Right lobe of liver (tissue), 6 donors: ENCODE measurements around the gene CIAO3. TPM values are rescaled to one million over a fixed set of nuclear protein-coding genes. Genes with fewer than 3 reads are reported as not detected.

Experiments
- ATAC-seq, 4 donors: fragments of 200-7000 bp; cut with Tn5 transposase; one replicate each; pipeline ENCODE4 v1.9.1; 2020; ENCODE audit warnings: mild to moderate bottlenecking in 4 of 4, moderate library complexity in 4 of 4
- DNase-seq, 3 donors: peaks; one replicate each; pipeline ENCODE4 v3.0.0-alpha.2; 2020
- H3K27ac ChIP-seq, 3 donors: fragments of 200-600 bp; one replicate each; pipeline ENCODE4 v1.8.0; 2022
- H3K27me3 ChIP-seq, 2 donors: fragments of 200-600 bp; one replicate each; pipeline ENCODE4 v1.8.0; 2022
- H3K36me3 ChIP-seq, 4 donors: fragments of 200-600 bp; sonication (generic) in 1 of 4; one replicate each; pipeline versions ENCODE4 v1.5.1 to v1.8.0; 2017 to 2022; ENCODE audit warnings: control low read depth in 1 of 4
- H3K4me1 ChIP-seq, 4 donors: fragments of 200-600 bp; sonication (generic) in 1 of 4; one replicate each; pipeline versions ENCODE4 v1.5.1 to v1.8.0; 2017 to 2022; ENCODE audit warnings: control low read depth in 1 of 4
- H3K4me3 ChIP-seq, 3 donors: fragments of 200-600 bp; one replicate each; pipeline ENCODE4 v1.8.0; 2022
- H3K9me3 ChIP-seq, 4 donors: fragments of 200-600 bp; sonication (generic) in 1 of 4; one replicate each; pipeline versions ENCODE4 v1.5.1 to v1.8.0; 2017 to 2022; ENCODE audit warnings: control low read depth in 1 of 4
- POLR2A ChIP-seq: fragments of 450-650 bp; IDR thresholded peaks from one replicate; pipeline ENCODE4 v1.6.1; 2017; ENCODE audit warnings: antibody characterized with exemption, mild to moderate bottlenecking
- WGBS: methylation state at CpG from one replicate; pipeline ENCODE4 v1.1.6; 2018; ENCODE audit warnings: low coverage, low lambda C conversion rate; ENCODE audit not compliant: insufficient coverage; ENCODE audit errors: missing lambda C conversion rate; 5-methylcytosine and 5-hydroxymethylcytosine counted together
- intact Hi-C, 2 donors: fragments of 100-400 bp; cut with DNase I; formaldehyde crosslinking; loops; one replicate each; pipeline versions ENCODE4 v1.11.2 to v1.14.1; 2022
- total RNA-seq, 6 experiments: library from RNA; depleted of rRNA in 2 of 6; stranded (reverse); fragments of >200 nt in 2 of 6; fragmentation: NEBNext Ultra II Directional in 3 of 6; extraction: Animal tissue kit (Norgen Biotek cat#: 25700) in 3 of 6; gene quantifications; one replicate each; pipeline versions ENCODE4 v1.1.0 to v1.2.4, GENCODE V29; 2016 to 2023
- TF ChIP-seq, protein P1 (sequence below), 4 donors: fragments of 200-600 bp in 3 of 4; fragments of 450-650 bp in 1 of 4; IDR thresholded peaks; one replicate each; pipeline versions ENCODE4 v1.5.1 to v1.8.0; 2016 to 2022; ENCODE audit warnings: antibody characterized with exemption in 4 of 4, mild to moderate bottlenecking in 2 of 4
- donor health status: DM: no; HTN: yes; CAD: no.
- donor health status: DM: no; HTN: no; CAD: no.
- donor health status: DM: no; HTN: no; CAD: no.
- donor health status: DM: no; HTN: yes; CAD: no.
- donor health status: DM: no; HTN: yes; CAD: no.

CIAO3 gene
- total RNA-seq, 6 experiments from 2014 or later = 11.9 to 26.1 (median 17.3) TPM

DNA sequence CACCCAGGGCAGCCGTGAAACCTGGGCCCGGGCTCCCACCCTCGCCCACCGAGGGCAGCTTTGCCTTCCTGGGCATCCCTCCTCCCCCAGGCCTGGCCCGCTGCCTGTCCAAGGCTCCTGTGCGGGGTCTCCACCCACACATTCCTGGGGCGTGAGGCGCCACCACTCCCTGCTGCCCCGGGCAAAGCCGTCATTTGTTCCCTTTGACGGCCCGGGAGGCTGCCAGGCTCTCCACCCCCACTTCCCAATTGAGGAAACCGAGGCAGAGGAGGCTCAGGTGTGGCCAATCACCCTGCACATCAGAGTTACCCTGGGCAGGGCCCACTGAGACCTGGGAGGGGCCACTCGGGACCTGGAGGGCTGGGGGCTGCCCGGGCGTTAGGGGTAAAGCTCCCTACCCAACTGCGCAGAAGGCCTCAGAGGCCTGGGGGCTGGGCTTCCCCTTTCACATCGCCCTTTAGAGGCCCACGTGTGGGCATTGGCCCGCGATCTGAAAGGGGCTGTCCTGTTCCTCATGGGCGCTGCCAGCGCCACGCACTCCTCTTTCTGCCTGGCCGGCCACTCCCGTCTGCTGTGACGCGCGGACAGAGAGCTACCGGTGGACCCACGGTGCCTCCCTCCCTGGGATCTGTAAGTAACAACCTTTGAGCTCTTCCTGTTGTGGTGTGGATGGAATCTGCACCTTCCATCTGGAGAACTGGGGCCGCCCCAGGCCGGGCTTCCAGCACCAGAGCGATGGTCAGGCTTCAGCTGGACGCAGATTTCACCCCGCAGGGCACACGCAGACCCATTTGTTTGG, 19.9 kb upstream of the CIAO3 start, which contains the start of gene MSLN:
TSS of gene MSLN (plus strand) at position 190 of the 799 bp plus-strand sequence. CDS start 1,947 bp downstream, outside the sequence.
- Histone ChIP-seq H3K9me3 (no peaks in the 10 kb centered on the region), H3K4me1 (no peaks in the 10 kb centered on the region), H3K27me3 (no peaks in the 10 kb centered on the region), H3K36me3 (no peaks in the 10 kb centered on the region), H3K4me3 (no peak within 1 kb of the TSS), H3K27ac (no peak within 1 kb of the TSS)
- ATAC-seq (no peak), DNase-seq (no peak)
- WGBS = 53% methylated on average over 2 of the region's 37 CpGs
- no peak for TF ChIP-seq POLR2A
- TF ChIP-seq, protein P1, sequence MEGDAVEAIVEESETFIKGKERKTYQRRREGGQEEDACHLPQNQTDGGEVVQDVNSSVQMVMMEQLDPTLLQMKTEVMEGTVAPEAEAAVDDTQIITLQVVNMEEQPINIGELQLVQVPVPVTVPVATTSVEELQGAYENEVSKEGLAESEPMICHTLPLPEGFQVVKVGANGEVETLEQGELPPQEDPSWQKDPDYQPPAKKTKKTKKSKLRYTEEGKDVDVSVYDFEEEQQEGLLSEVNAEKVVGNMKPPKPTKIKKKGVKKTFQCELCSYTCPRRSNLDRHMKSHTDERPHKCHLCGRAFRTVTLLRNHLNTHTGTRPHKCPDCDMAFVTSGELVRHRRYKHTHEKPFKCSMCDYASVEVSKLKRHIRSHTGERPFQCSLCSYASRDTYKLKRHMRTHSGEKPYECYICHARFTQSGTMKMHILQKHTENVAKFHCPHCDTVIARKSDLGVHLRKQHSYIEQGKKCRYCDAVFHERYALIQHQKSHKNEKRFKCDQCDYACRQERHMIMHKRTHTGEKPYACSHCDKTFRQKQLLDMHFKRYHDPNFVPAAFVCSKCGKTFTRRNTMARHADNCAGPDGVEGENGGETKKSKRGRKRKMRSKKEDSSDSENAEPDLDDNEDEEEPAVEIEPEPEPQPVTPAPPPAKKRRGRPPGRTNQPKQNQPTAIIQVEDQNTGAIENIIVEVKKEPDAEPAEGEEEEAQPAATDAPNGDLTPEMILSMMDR (IDR thresholded peaks at IDR 0.05) = no peak
- intact Hi-C loops = no loop called here

DNA sequence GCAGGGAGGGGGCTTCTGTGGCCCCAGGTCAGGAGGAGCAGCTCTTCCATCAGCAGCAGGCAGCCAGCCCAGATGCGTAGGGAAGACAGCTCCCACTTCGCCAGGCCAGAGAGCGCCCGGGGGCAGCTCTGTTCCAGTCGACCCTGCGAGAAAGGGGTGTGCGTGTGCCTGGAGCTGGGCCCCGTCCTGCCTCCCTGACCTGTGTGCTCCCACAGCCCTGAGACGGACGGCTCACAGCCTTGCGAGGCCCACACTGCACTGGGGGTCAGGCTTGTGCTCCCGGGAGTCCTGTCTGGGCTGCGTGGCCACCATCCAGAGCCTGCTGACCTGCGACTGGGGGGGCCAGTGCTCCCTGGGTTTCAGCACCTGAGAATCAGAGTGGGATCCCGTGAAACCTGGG, 19.3 kb upstream of the CIAO3 start:
- no peak for ATAC-seq
- H3K9me3 ChIP-seq = no peaks in the 10 kb centered on the region
- intact Hi-C loops = no loop called here
- peak in 1 of 3 donors; percentile 49 for DNase-seq
- H3K4me3 ChIP-seq = no peak overlapping the region
- no peaks in the 10 kb centered on the region for H3K27me3 ChIP-seq
- TF ChIP-seq, protein P1 (IDR thresholded peaks at IDR 0.05) = no peak
- no peak for TF ChIP-seq POLR2A
- no peaks in the 10 kb centered on the region for H3K4me1 ChIP-seq
- no peaks in the 10 kb centered on the region for H3K36me3 ChIP-seq
- no CpG with 5 or more reads among the region's 15 CpGs for WGBS
- H3K27ac ChIP-seq = no peak overlapping the region

DNA sequence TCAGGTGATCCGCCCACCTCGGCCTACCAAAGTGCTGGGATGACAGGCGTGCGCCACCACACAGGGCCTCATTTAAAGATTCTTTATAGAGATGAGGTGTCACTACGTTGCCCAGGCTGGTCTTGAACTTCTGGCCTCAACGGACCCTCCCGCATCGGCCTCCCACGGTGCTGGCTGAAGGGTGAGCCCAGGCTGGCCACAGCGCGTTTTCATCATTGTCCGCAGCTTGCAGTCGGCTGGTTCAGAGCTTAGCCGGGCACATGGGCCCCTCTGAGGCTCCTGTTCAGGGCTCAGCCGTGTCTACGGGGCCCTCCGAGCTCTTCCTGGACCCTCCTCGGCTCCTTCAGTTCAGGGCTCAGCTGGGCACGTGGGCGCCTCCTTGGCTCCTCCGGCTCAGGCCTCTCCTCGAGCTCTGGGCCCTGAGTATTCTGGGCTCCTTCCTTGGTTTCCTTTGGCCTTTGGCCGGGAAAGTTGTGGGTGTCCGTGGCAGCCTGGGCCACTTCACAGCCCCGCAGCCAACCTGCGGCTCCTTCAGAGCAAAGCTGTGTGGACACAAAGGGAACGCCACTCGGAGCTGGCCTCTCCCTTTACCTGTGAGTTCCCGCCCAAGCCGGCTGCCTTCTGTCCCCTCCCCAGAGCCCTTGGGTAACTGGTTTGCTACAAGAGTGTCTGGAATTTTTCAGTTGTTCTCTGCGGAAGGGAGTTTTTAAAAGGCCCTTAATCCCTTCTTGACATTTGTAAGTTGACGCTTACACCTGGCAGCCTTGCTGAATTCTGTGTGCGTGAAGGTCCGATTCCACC, 18.5 kb upstream of the CIAO3 start:
- WGBS = 78% methylated on average over 7 of the region's 34 CpGs
- DNase-seq = peak in 1 of 3 donors; percentile 49
- Histone ChIP-seq H3K27me3 (no peaks in the 10 kb centered on the region), H3K27ac (no peak overlapping the region), H3K9me3 (no peaks in the 10 kb centered on the region), H3K4me3 (no peak overlapping the region), H3K36me3 (no peaks in the 10 kb centered on the region), H3K4me1 (no peaks in the 10 kb centered on the region)
- ATAC-seq = no peak
- intact Hi-C loops = no loop called here
- no peak for TF ChIP-seq POLR2A
- TF ChIP-seq, protein P1 (IDR thresholded peaks at IDR 0.05) = no peak

DNA sequence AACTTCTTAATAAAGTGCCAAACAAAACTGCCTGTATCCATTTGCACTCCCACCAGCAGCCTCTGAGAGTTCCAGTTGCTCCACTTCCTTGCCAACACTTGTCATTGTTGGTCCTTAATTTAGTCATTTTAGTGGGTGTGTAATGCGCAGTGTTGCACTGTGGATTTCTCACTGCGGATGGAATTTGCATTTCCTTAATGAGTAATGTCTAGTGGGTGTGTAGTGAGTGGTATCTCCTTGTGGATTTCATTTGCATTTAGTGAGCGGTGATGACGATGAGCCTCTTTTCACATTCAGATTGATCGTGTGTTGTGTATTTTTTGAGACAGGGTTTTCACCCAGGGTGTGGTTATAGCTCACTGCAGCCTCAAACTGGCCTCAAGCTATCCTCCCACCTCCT, 15.6 kb upstream of the CIAO3 start:
- Histone ChIP-seq H3K9me3 (no peaks in the 10 kb centered on the region), H3K4me3 (no peak overlapping the region), H3K36me3 (no peaks in the 10 kb centered on the region), H3K27me3 (no peaks in the 10 kb centered on the region), H3K27ac (no peak overlapping the region), H3K4me1 (no peaks in the 10 kb centered on the region)
- intact Hi-C loops = no loop called here
- WGBS = 83% methylated on average over 5 of the region's 5 CpGs
- no peak for DNase-seq
- TF ChIP-seq, protein P1 (IDR thresholded peaks at IDR 0.05) = no peak
- no peak for TF ChIP-seq POLR2A
- ATAC-seq = no peak
